GM21723 (cell line): ENCODE measurements around the gene CDR2.
A peak's percentile ranks its signal among the peaks of the same experiment; 100 is the strongest.
"Not testable (repeated sequence)": the region's sequence is repeated elsewhere in the genome, so short reads cannot be mapped to it uniquely, and the experiment has no call there.

ENCODE experiments used
- ATAC-seq: cut with Tn5 transposase; IDR thresholded peaks from one replicate; pipeline ENCODE4 v1.9.1; 2021; ENCODE audit warnings: mild to moderate bottlenecking, moderate library complexity; ENCODE audit not compliant: unreplicated experiment

Gene CDR2

GRCh38 chr16:22375963-22376640, 1.7 kb upstream of the CDR2 start:
- no peak for ATAC-seq

DNA sequence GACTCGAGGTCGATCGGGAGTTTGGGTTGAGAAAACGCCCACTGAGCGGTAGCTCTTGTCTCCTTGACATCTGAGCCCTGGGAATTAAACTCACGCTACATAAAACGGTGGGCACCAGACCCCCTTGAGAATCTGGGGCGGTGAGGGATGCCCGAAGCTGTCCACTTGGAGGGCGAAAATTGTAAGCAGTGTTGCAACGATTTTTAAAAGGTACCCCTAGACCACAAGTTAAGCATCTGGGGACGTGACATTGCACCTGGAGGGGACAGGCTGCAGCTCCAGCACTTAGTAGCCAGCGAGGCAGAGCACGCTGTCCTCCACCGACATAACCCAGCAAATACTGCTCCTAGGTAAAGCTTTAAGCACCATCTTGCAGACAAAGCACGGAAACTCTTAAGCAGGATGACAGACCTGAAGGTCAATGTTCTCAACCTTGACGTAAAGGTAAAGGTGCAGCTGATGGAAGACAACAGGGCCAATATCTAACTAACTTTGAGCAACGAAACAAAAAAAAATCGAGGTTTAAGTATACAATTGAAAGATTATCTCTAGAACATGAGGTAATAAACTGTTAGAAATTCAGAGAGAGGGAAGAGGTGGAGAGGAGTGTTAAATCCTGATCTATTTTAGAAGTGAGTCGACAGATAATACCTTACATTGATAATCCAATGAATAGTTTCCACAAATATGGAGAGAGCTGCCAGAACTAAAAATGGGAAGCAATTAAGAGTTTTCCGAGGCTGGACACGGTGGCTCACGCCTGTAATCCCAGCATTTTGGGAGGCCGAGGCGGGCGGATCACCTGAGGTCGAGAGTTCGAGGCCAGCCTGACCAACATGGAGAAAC, 921 bp upstream of the CDR2 start:
- ATAC-seq: no peak

- ATAC-seq: peak; percentile 31
These were observed 633 bp downstream of the CDR2 start for GRCh38 chr16:22373662-22374310.

GRCh38 chr16:22372882-22373661, 1.3 kb downstream of the CDR2 start:
- ATAC-seq: no peak

DNA sequence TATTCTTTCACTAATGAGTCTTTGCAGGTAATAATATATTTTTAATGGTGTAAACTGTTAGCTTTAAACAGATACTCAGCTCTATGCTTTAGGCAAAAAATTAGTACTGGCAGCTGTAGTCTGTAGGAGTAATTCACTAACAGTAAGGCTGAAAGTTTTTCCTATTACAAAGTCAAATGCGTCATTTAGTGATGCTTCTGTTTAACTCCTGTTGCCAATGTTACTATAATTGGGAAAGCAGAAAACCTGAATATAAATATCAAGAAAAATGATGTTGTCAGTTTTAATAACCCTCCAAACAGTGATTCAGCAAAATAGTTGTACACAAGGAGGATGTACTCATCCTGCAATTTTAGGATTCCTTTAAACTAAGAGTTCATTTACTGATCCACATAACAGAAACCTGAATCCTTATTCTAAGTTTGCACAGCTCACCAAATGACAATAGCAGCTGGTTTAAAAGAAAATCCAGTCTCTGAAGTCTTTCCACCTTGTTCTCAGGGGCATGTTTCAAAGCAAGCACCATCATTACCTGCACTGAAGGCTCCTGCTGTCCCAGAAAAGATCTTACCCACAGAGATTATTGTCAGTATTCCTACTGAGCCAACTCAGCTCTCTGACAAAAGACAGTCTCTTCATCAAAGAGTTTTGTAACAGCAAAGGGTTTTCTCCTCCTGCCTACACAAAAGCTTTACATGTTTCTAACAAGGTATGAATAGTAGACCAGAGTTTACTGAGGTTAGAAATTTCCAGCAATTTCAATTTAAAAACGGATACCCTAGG, 4.2 kb downstream of the CDR2 start:
- ATAC-seq: no peak

- no peak for ATAC-seq
These were observed 5.1 kb downstream of the CDR2 start for GRCh38 chr16:22369221-22369811.

- ATAC-seq: not testable (repeated sequence)
These were observed 6.1 kb downstream of the CDR2 start for GRCh38 chr16:22368200-22368826.

GRCh38 chr16:22366889-22367288, 7.5 kb downstream of the CDR2 start:
- ATAC-seq: no peak

DNA sequence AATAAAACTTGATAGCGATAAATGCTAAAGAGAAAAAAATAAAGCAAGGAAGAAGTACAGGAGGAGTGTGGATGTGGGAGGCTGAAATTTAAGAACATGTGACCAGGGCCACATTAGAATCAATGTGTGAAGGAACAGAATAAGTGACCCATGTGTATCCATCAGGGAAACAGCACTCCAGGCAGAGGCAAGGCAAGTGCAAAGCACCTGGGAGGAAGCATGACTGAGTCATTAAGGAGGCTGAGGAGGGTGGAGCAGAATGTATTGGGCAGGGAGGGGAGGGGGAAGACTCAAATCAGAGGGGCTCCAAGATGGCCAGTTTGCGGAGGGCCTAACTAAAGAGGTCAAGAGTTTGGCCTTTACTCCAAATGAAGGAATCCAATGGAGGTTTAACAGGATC, 8.0 kb downstream of the CDR2 start:
- no peak for ATAC-seq

DNA sequence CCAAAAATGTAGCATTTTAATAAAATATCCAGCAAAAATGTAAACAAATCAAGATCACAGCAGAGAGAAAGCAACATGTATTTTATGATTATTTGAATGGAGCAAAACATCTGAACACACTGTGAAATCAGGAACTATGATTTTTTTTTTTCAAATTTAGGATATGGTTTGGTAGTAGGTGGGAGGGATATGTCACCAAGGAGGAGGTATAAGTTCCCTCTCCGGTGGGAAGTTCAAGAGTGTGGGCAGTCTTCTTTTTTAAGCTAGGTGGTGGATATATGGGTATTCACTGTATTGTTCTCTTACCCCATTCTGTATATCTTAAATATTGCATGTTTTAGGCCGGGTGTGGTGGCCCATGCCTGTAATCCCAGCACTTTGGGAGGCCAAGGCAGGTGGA, 10.2 kb downstream of the CDR2 start:
- no peak for ATAC-seq

GRCh38 chr16:22360963-22361659, 13.3 kb downstream of the CDR2 start:
- no peak for ATAC-seq

DNA sequence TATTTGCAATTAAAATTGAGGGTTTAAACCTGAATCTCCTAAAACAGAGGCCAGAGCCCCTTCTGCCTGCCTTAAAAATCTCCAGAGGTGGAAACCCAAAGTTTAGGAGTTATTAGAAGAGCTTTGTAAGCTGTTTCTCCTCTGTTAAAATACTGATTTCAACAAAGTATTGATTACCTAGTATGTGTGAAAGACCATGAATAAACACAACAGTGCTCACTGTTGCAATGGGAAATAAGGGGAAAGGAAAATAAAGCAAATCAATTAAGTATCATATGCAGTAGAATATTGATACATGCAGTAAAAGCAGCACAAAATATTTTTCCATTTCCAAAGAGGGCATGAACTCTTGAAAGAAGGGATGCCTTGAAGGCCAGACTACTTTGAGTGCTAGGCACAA, 14.7 kb downstream of the CDR2 start:
- no peak for ATAC-seq

DNA sequence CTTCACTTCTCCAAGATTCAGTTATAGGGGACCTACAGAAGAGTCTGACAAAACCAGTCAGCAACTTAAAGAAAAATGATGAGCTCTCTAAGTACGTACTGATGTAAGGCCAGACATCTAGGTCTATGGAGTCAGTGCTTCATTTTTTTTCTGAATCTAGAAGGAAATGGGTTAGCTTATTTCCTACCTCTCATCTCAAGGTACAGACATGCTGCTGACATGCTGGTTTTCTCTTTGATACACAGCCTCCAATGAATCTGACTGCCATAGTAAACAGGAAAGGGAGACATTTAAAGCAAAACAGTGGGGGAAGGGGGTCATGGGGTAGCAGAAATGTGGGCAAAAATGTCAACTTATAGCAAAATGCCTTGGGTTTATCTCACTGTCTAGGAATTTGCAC, 16.4 kb downstream of the CDR2 start:
- no peak for ATAC-seq

DNA sequence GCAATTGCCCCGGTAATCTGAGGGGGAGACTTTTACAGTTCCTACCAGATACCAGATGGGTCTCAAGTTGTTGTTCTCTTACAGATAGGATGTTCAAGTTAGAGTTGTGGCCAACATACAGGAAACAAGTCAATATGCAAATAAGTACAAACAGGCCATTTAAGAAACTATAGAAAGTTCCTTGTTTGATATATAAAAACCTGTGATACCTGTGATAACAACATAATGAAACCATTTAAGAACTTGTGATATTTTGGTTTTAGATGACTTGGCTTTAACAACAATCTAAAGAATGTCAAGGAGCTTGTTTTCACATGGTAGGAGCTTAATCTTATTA, 16.8 kb downstream of the CDR2 start:
- ATAC-seq: peak; percentile 63

DNA sequence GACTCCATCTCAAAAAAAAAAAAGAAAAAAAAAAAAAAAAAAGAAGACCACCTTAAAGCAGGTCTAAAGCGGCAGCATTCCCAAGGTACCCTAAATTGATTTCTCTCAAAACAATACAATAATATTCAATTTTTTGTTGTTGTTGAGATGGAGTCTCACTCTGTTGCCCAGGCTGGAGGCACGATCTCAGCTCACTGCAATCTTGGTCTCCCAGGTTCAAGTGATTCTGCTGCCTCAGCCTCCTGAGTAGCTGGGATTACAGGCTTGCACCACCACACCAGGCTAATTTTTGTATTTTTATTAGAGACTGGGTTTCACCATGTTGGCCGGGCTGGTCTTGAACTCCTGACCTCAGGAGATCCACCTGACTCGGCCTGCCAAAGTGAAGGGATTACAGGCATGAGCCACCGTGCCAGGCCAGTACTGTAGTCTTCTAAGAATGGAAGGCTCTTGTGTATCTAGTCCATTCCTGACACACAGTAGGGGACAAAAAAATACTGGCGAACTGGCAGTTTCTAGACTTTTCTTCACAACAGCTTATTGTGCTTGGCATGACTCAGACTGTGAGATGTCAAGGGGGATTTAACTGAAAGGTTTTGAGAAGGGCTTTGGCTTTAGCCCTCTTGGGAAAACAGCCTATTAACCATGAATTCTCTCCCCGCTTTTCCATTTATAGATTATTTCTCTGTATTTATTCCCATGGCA, 17.3 kb downstream of the CDR2 start:
- peak; percentile 13 for ATAC-seq

- no peak for ATAC-seq
These were observed 18.9 kb downstream of the CDR2 start for GRCh38 chr16:22355487-22355908.

GRCh38 chr16:22353933-22354541, 20.4 kb downstream of the CDR2 start:
- ATAC-seq: no peak
